Fibroblast of lung (primary cell): ENCODE measurements around the gene ZDHHC14.

Experiments used
- CTCF ChIP-seq, 2 donors: IDR thresholded peaks in 1 of 2; conservative IDR thresholded peaks in 1 of 2; 1 replicate in 1 of 2; 2 replicates in 1 of 2; pipeline ENCODE4 v1.5.1; 2011 to 2012; ENCODE audit warnings: low read length in 2 of 2, control low read depth in 1 of 2, inconsistent platforms in 1 of 2, low read depth in 1 of 2, mild to moderate bottlenecking in 1 of 2
- EZH2 ChIP-seq: IDR thresholded peaks from 2 replicates; pipeline ENCODE4 v1.5.1; 2012; ENCODE audit warnings: low read length, control low read depth, mild to moderate bottlenecking; ENCODE audit errors: missing control alignments

- TF ChIP-seq CTCF (conservative IDR thresholded peaks at IDR 0.05 in 1 of 2, IDR thresholded peaks at IDR 0.05 in 1 of 2; ENCODE audit: low read depth in 1 of 2, low read length in 2 of 2) = peak in 1 of 2 donors; percentile 2
- no peak for TF ChIP-seq EZH2
Observed at GRCh38 chr6:157595768-157596167, 214.8 kb downstream of the ZDHHC14 start.
